HAP-1 (cell line): ENCODE data around the gene USB1.

Source experiments
- DNase-seq, 2 experiments: peaks; one replicate each; pipeline ENCODE4 v3.0.0-alpha.2; 2016 to 2020; ENCODE audit warnings: low spot score in 2 of 2
- H3K27me3 ChIP-seq: fragments of 250-450 bp; sonication (Bioruptor Pico); 2 replicates; pipeline ENCODE4 v1.5.1; 2020; ENCODE audit warnings: low read depth, mild to moderate bottlenecking, moderate library complexity
- H3K36me3 ChIP-seq: fragments of 250-450 bp; sonication (Bioruptor Pico); replicated peaks from 2 replicates; pipeline ENCODE4 v1.5.1; 2020; ENCODE audit warnings: mild to moderate bottlenecking
- H3K4me1 ChIP-seq: fragments of 250-450 bp; sonication (Bioruptor Pico); 2 replicates; pipeline ENCODE4 v1.5.1; 2020; ENCODE audit warnings: mild to moderate bottlenecking
- H3K4me3 ChIP-seq: fragments of 250-450 bp; sonication (Bioruptor Pico); 2 replicates; pipeline ENCODE4 v1.5.1; 2020; ENCODE audit warnings: mild to moderate bottlenecking, moderate library complexity
- H3K9me3 ChIP-seq: fragments of 250-450 bp; sonication (Bioruptor Pico); 2 replicates; pipeline ENCODE4 v1.5.1; 2020; ENCODE audit warnings: mild to moderate bottlenecking, moderate library complexity
- in situ Hi-C: fragments of 300-500 bp; cut with MboI; formaldehyde crosslinking; loops from 3 replicates; pipeline ENCODE4 v1.14.3; 2020; ENCODE audit warnings: low sequenced_read_pairs, inconsistent platforms, mixed read lengths

The USB1 gene

DNA sequence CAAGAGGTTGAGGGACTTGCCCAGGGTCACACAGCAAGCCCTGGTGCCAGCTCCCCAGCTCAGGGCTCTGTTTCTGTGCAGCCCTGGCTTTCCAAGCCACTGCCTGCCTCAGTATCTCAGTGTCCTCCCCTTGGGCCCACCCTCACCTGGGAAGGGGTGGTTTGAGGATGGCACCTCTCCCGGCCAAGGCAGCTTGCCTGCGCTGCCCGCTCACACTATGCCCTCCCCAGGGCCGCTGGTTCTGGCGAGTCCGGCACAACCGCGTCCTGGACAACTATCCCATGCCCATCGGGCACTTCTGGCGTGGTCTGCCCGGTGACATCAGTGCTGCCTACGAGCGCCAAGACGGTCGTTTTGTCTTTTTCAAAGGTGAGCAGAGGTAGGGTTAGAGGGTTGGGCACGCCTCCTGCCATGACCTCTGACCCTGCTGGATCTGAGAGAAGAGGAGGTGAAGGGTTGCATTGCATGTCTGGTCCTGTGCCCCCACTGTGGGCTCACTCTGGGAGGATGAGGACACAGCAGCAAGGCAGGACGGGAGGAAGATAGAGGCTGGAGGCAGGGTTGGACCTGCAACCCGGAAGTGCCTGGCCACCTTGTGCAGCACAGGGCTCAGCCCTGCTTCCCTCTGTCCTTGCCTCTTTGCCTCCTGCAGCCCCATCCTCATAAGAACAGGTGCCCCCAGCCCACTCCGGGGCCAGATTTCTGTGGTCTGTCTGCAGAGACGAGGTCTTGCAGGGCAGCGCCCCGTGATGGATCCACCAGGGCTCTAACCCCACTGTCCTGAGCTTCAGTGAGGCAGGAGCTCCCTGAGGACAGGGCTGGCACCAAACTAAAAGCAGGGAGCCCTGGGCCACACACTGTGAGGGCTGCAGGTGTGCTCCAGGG lies 41.0 kb downstream of the USB1 start:
- H3K4me3 ChIP-seq: no peak overlapping the region
- in situ Hi-C loops: no loop called here
- no peak for DNase-seq
- H3K4me1 ChIP-seq: no peaks in the 10 kb centered on the region
- H3K9me3 ChIP-seq: no peaks in the 10 kb centered on the region
- no peaks in the 10 kb centered on the region for H3K27me3 ChIP-seq
- no peaks in the 10 kb centered on the region for H3K36me3 ChIP-seq

DNA sequence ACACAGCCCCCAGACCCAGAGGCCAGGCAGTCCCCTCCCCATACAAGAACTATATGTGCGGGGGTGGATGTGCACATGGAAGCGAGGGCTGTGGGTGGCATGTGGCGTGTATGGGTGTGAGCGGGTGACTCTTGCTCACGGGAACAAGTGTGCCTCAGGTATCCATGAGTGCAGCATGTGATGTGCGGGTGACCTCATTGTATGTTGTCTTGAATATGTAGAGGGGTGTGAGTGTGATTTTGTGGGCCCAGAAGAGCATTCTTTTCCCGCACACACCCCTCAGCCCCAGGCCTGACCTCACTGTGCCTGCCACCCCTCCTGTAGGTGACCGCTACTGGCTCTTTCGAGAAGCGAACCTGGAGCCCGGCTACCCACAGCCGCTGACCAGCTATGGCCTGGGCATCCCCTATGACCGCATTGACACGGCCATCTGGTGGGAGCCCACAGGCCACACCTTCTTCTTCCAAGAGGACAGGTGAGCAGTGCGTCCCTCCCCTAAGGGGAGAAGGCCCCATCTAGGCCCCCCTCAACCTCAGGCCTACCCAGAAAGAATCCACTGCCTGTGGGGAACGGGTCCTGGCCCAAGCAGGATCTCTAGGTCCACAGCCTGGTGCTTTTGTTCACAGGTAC lies 41.8 kb downstream of the USB1 start:
- H3K9me3 ChIP-seq: no peaks in the 10 kb centered on the region
- H3K27me3 ChIP-seq: no peaks in the 10 kb centered on the region
- no peak overlapping the region for H3K4me3 ChIP-seq
- no peak for DNase-seq
- in situ Hi-C loops: no loop called here
- no peaks in the 10 kb centered on the region for H3K36me3 ChIP-seq
- H3K4me1 ChIP-seq: no peaks in the 10 kb centered on the region

DNA sequence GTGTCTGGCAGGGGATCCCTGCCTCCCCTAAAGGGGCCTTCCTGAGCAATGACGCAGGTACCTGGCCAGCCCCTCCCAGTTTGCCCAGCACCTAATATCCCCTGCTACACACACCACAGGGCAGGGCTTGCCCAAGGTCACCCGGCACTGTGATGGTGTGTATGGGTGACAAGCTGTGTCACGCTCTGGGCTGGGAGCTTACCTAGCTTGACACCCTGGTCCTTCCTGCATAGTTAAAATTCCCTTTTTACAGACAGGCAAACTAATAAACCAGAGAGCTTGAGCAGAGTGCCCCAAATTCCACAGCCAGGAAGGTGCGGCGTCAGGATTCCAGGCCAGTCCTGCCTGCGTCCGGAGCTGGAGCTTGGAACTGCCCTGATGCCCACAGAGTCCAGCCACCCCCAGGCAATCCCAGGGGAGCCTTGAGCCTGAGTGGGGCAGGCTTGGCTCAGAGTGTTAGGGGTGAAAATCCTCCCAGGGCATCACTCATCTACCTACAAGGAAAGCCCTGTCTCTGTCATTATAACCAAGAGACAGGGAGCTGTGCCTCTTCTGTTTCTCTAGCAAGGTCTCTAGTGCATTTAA lies 42.5 kb downstream of the USB1 start:
- H3K4me1 ChIP-seq: no peaks in the 10 kb centered on the region
- H3K9me3 ChIP-seq: no peaks in the 10 kb centered on the region
- in situ Hi-C loops: no loop called here
- no peak overlapping the region for H3K4me3 ChIP-seq
- DNase-seq: no peak
- H3K27me3 ChIP-seq: no peaks in the 10 kb centered on the region
- no peaks in the 10 kb centered on the region for H3K36me3 ChIP-seq

DNA sequence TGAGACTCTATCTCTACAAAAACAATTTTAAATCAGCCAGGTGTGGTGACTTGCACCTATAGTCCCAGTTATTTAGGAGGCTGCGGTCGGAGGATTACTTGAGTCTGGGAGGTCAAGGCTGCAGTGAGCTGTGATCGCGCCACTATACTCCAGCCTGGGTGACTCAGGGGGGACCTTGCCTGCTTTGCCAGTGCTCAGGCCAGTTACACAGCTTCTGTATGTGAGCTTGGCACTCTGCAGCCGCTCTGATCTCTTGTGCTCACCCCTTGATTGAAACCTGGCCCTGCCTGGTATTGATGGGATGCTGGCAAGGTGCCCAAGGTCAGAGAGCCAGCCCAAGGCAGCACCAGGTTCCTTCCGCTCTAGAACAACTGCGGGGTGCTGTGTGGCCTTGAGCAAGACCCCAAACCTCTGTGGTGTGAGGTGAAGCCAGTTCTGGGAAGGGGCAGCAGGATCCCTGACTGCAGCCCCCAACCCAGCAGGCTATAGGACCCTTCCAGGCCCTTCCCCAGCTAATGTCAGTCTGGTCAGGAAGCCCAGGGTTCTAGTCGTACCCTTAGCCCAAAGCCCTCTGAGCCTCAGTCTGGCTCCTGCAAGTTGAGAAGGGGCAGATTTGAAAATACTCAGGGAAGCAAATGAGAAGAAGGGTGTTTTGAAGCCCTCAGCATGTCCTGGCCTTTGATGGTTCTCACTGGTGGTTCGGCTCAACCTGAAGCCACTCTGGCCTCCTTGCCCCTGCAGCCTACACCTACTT lies 43.2 kb downstream of the USB1 start:
- no peak for DNase-seq
- H3K9me3 ChIP-seq: no peaks in the 10 kb centered on the region

DNA sequence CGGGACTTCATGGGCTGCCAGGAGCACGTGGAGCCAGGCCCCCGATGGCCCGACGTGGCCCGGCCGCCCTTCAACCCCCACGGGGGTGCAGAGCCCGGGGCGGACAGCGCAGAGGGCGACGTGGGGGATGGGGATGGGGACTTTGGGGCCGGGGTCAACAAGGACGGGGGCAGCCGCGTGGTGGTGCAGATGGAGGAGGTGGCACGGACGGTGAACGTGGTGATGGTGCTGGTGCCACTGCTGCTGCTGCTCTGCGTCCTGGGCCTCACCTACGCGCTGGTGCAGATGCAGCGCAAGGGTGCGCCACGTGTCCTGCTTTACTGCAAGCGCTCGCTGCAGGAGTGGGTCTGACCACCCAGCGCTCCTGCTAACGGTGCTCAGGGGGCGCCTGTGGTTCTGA lies 43.9 kb downstream of the USB1 start:
- no peaks in the 10 kb centered on the region for H3K36me3 ChIP-seq
- no peak for DNase-seq
- H3K4me1 ChIP-seq: no peaks in the 10 kb centered on the region
- in situ Hi-C loops: no loop called here
- no peak overlapping the region for H3K4me3 ChIP-seq
- H3K9me3 ChIP-seq: no peaks in the 10 kb centered on the region
- no peaks in the 10 kb centered on the region for H3K27me3 ChIP-seq

More for the DNA sequence above, 43.2 kb downstream of the USB1 start:
- no peaks in the 10 kb centered on the region for H3K36me3 ChIP-seq
- no peaks in the 10 kb centered on the region for H3K4me1 ChIP-seq
- no peaks in the 10 kb centered on the region for H3K27me3 ChIP-seq
- no peak overlapping the region for H3K4me3 ChIP-seq
- in situ Hi-C loops: no loop called here

DNA sequence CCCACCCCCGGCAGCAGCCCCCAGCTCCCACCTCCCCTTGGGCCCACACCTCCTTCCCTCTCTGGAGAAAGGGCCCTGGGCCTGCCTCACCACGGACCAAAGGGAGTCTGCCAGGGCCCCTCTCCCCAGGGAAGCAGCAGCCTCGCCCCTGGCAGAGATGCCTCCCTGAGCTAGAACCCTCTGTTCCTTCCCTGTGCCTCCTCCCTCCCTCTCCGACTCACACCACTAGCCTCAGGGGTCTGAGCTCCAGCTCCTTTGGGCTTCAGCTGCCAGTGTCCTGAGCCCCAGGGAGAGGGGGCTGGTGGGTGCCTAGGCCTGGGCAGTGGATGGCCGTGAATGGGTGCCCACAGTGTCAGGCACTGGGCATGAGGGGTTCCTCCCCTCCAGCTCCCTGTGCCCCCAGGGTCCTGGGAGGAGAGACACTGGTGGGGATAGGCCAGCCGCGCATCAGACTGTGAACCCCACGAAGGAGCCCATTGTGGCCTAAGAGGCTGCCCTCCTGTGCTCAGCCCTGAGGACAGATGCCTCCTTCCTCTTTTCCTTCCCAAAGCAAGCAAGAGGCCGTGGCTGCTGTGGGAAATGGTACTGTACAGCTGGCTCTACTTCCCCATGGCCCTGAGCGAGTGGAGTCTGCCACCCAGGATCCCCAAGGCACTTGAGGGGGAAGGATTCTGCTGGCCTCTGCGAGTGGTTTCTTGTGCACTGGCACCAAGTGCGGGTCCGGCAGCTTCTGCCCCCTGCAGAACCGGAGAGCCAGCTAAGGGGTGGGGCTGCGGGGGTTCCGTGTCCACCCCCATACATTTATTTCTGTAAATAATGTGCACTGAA lies 45.1 kb downstream of the USB1 start:
- H3K27me3 ChIP-seq: no peaks in the 10 kb centered on the region
- no peak overlapping the region for H3K4me3 ChIP-seq
- no peaks in the 10 kb centered on the region for H3K4me1 ChIP-seq
- in situ Hi-C loops: no loop called here
- H3K36me3 ChIP-seq: no peaks in the 10 kb centered on the region
- no peak for DNase-seq
- H3K9me3 ChIP-seq: no peaks in the 10 kb centered on the region

DNA sequence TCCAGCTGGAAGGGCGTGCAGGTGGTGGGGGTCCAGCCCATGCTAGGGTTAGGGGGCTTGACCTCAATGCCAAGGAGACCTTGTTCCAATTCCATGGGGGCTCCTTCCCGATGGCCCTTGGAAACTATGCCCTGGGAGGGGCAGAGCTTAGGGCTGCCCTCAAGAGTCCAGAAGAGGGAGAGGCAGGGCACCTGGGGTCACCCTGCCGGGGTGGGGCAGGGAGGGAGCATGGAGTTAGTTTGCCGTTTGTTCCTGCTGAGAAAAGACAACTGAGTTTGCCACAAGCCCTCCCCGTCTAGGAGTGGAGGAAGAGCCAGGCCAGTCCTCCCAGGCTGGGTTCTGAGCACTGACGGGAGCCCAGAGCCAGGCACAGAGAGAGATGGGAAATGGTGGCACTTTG lies 45.7 kb downstream of the USB1 start:
- no peaks in the 10 kb centered on the region for H3K36me3 ChIP-seq
- no peaks in the 10 kb centered on the region for H3K27me3 ChIP-seq
- H3K4me1 ChIP-seq: no peaks in the 10 kb centered on the region
- in situ Hi-C loops: no loop called here
- H3K4me3 ChIP-seq: no peak overlapping the region
- no peaks in the 10 kb centered on the region for H3K9me3 ChIP-seq
- no peak for DNase-seq

DNA sequence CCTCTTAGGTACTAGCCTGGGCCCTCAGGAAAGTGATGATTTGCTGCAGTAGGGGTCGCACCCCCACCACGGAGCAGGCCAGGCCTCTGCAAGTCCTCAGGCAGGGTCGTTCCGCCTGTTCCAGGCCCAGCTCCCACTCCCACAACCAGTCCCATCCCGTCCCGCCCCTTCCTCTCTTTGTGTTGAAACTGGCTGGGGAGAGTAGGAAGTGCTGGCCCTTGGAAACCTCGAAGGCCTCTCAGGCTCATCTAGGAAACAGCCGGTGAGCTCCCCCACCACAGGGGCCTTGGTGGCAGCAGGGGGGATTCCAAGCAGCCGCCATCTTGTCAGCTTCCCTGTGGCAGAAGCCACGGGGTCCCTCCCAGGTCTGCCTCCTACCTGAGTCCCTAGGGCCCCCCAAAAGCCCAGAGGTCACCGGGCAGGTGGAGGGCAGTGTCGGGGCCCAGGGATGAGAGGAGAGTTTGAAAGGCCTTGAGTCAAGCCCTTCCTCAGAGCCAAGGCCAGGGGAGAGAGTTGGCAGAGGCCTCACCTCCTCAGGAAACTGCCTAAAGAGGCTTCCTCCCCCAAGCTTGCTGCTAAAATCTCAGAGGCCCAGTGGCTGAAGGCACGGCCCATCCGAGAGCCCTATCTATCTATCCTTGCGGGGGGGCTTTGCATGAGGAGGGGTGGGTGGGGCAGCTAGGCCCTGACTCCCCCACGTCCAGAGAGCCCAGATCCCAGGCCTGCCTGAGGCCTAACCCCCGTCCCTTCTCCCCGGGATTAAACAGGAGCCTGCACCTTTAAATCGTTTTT lies 46.5 kb downstream of the USB1 start:
- no peak for DNase-seq
- H3K36me3 ChIP-seq: no peaks in the 10 kb centered on the region
- in situ Hi-C loops: no loop called here
- no peaks in the 10 kb centered on the region for H3K4me1 ChIP-seq
- H3K9me3 ChIP-seq: no peaks in the 10 kb centered on the region
- H3K4me3 ChIP-seq: no peak overlapping the region
- H3K27me3 ChIP-seq: no peaks in the 10 kb centered on the region

DNA sequence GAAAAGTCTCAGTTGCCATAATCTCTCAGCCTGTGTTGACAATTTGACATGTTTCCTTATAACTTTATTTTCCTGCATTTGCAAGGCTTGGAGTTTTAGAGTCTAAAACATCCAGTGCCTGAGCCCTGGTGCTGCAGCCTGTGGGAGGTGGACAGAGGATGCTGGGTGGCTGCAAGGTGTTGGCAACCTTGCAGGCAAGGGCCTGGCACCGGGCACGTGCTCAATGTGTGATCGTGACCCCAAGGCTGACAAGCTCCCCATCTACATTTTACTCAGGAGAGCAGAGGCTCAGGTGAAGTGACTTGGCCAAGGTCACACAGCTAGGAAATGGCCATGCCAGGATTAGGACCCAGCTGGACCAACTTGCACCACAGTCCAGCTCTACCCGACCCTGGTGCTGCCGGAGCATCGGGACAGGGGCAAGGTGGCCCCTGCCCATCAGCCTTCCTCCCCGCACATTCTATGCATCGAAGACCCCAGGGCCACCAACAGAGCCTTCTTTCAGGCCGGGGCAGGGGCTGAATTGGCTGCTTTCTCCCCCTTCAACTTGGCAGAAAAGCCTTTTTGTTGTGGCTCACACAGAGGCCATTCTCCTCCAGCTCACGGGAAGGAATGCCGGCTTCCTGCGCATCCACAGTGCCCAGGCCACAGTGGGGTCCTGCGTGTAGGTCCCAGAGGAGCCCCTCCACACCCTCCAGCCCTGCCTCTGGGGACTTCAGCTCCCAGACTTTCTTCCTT lies 47.5 kb downstream of the USB1 start:
- H3K27me3 ChIP-seq: no peaks in the 10 kb centered on the region
- no peaks in the 10 kb centered on the region for H3K9me3 ChIP-seq

DNA sequence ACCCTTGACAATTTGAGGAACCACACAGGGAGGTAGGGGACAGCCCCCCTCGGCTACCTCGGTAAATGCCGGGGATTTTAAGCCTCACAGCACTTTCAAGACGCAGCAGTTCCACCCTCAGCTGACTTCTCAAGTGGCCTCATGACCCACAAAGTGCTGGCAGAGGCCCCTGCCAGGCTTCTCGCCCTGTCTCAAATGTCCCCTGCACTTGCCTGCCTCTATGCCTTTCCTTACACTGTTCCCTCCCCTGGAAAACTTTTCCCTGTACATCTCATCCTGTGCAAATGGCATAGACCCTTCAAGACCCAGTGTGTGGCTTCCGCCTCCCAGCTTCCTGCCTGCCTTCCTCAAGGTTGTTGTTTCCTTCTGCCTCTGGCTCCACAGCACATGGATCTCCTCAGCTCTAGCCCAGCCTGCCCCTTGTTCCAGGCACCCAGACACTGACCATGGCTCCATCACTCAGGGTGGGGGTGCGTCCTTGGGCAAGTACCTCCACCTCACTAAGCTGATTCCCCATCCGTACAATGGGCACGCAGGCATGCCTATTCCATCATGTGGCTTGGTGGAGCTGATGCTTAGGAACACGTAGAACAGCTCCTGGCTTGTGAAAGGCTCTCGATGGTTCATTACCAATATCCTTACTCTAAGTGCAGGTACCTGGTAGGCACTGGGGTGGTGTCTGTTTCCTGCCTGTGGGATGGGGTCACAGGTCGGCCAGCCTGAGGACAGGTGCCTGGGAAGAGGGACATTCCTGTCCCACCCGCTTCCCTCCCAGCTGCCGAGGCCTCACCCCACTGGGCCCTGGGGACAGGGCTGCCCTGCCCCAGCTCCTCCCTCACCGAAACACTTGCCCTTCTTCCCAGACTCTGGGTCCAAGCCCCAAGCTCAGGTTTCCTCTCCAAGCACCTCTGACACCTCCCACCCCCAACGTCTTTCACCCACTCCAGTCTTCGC lies 48.3 kb downstream of the USB1 start:
- H3K9me3 ChIP-seq: no peaks in the 10 kb centered on the region
- no peak overlapping the region for H3K4me3 ChIP-seq
- H3K27me3 ChIP-seq: no peaks in the 10 kb centered on the region
- in situ Hi-C loops: no loop called here
- H3K4me1 ChIP-seq: no peaks in the 10 kb centered on the region
- DNase-seq: no peak
- H3K36me3 ChIP-seq: no peaks in the 10 kb centered on the region

More for the DNA sequence above, 47.5 kb downstream of the USB1 start:
- in situ Hi-C loops: no loop called here
- H3K4me3 ChIP-seq: no peak overlapping the region
- no peaks in the 10 kb centered on the region for H3K4me1 ChIP-seq
- H3K36me3 ChIP-seq: no peaks in the 10 kb centered on the region
- no peak for DNase-seq

DNA sequence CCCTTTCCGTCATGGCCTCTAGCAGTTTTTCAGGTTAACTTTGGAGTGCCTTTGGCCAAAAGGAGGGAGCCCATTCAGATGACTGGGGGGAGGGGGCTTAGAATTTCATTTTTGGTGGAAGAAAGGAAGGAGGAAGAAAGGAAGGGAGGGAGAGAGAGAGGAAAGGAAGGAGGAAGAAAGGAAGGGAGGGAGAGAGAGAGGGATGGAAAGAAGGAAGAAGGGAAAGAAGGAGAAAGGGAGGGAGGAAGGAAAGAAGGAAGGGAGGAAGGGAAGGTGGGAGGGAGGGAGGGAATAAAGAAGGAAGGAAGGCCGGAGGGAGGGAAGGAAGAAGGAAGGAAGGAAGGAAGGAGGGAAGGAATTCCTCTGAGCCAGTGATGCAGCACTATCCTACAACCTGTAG lies 50.1 kb downstream of the USB1 start:
- in situ Hi-C loops: no loop called here
- H3K4me1 ChIP-seq: no peaks in the 10 kb centered on the region
- no peaks in the 10 kb centered on the region for H3K27me3 ChIP-seq
- DNase-seq: no peak
- H3K4me3 ChIP-seq: no peak overlapping the region
- H3K9me3 ChIP-seq: no peaks in the 10 kb centered on the region
- H3K36me3 ChIP-seq: no peaks in the 10 kb centered on the region
